Measurements from ENCODE around the gene CFL1.

The CFL1 gene

DNA sequence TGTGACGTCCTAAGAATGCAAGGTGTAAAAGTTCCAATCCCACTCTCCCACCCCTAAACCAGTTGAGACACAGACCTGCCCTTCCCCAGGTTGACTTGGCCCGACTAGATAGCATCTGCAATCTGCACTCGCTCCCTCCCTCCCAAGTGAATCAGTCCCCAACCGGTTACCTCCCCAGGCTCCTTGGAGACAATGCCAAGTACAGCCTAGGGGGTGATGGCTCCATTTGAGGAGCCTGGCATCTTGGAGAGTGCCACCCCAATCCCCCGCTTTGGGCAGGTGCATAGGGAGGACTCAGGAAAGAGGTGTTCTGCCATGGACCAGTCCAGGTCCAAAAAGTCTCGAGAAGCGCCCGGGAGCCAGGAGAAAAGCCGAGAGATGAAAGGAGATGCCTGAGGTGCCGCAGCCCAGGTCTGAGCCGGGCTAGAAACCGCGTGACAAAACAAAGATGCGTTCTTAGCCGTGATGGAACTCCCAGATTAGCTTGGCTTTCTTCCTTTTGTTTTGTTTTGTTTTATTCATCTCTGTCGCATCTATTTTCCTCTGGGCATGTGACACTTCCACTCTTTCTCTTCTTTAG, 42.9 kb downstream of the CFL1 start:
- TF ChIP-seq, protein P1, sequence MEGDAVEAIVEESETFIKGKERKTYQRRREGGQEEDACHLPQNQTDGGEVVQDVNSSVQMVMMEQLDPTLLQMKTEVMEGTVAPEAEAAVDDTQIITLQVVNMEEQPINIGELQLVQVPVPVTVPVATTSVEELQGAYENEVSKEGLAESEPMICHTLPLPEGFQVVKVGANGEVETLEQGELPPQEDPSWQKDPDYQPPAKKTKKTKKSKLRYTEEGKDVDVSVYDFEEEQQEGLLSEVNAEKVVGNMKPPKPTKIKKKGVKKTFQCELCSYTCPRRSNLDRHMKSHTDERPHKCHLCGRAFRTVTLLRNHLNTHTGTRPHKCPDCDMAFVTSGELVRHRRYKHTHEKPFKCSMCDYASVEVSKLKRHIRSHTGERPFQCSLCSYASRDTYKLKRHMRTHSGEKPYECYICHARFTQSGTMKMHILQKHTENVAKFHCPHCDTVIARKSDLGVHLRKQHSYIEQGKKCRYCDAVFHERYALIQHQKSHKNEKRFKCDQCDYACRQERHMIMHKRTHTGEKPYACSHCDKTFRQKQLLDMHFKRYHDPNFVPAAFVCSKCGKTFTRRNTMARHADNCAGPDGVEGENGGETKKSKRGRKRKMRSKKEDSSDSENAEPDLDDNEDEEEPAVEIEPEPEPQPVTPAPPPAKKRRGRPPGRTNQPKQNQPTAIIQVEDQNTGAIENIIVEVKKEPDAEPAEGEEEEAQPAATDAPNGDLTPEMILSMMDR (IDR thresholded peaks at IDR 0.05; ENCODE audit: poor library complexity, severe bottlenecking): no peak
- ATAC-seq (ENCODE audit: low read depth): no peak
- no peaks in the 10 kb centered on the region for H3K4me1 ChIP-seq (ENCODE audit: insufficient read depth, poor library complexity, severe bottlenecking)
- H3K27ac ChIP-seq (ENCODE audit: poor library complexity, severe bottlenecking): no peak overlapping the region
- H3K36me3 ChIP-seq (ENCODE audit: low read depth): no peaks in the 10 kb centered on the region
- H3K4me3 ChIP-seq (ENCODE audit: severe bottlenecking): no peak overlapping the region
- H3K27me3 ChIP-seq (ENCODE audit: insufficient read depth, poor library complexity, severe bottlenecking): no peaks in the 10 kb centered on the region
- no peaks in the 10 kb centered on the region for H3K9me3 ChIP-seq (ENCODE audit: severe bottlenecking)
- DNase-seq (ENCODE audit: low spot score): no peak

DNA sequence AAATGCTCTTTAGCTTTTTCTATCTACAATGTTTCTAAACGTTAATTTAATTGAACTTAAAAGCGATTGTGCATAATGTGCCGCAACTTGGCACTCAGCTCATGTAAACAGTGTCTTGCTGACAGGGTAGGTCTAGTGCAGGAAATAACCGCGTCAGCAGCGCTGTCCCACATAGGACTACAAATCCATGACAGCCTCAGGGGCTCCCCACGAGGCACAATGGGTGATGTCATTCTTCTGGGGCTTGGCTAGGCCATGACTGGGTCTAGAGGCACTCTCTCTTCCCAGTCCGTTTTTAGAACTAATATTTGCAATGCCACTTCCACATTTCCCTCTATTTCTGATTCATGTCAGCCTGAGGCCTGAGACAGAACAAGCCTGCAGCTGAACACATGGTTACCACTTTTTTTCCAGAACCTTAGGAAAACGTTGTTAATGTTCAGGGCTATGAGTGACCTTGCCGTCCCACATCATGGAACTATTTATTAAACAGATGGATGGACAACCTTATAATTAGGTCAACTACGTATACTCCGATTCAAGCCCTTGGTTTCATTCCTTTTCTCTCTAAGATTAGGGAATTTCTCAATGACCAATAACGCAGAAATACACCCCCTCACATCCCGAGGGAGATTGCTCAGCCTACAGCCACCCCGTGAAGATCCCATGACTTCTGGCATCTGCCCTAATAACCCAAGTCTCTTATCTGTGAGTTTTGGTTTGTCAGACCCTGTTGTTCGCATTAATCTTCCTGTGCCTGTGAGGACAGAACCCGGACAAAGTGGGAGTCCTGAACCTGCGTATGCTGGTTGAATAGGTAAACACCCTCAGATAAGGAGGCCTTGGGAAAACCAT, 43.6 kb downstream of the CFL1 start:
- H3K9me3 ChIP-seq (ENCODE audit: severe bottlenecking): no peaks in the 10 kb centered on the region
- TF ChIP-seq, protein P1 (IDR thresholded peaks at IDR 0.05; ENCODE audit: poor library complexity, severe bottlenecking): no peak
- H3K27ac ChIP-seq (ENCODE audit: poor library complexity, severe bottlenecking): no peak overlapping the region
- DNase-seq (ENCODE audit: low spot score) (no peak), ATAC-seq (ENCODE audit: low read depth) (no peak)
- H3K4me3 ChIP-seq (ENCODE audit: severe bottlenecking): no peak overlapping the region
- no peaks in the 10 kb centered on the region for H3K4me1 ChIP-seq (ENCODE audit: insufficient read depth, poor library complexity, severe bottlenecking)
- no peaks in the 10 kb centered on the region for H3K36me3 ChIP-seq (ENCODE audit: low read depth)
- H3K27me3 ChIP-seq (ENCODE audit: insufficient read depth, poor library complexity, severe bottlenecking): no peaks in the 10 kb centered on the region

DNA sequence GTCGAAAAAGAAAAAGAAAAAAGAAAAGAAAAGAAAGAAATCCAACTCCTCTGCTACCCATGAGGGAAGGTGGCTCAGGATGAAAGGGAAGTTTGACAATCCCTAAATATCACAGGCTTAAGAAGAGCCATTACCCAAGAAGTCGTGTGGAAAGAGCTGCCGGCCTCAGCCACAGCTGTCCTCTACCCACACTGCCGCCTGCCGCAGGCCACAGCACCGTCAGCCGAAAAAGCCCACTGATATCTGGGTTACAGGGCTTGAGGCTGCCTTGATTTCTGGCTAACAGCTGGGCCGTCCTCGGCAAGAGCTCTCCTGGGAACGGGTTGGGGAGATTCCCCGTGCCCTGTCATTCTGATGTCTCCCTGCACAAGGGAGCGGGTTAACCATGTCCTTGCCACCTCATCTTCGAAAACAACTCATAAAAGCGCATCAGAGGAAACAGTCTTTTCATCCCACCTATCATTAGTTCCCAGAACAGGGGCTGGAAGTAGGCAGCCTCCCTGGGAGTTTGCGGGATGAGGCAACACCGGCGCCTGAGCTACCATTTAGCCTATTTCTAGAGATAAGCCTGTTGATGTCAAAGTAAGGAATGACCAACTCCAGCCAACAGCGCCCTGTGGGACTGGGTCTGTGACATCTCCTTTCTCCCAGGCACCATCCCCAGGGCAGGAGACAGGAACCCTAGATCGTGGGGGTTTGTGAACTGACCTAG, 46.1 kb downstream of the CFL1 start:
- TF ChIP-seq, protein P1 (IDR thresholded peaks at IDR 0.05; ENCODE audit: poor library complexity, severe bottlenecking): no peak
- Histone ChIP-seq H3K4me3 (ENCODE audit: severe bottlenecking) (no peak overlapping the region), H3K27me3 (ENCODE audit: insufficient read depth, poor library complexity, severe bottlenecking) (peaks cover 8% of the 10 kb centered on the region), H3K36me3 (ENCODE audit: low read depth) (no peaks in the 10 kb centered on the region), H3K9me3 (ENCODE audit: severe bottlenecking) (no peaks in the 10 kb centered on the region), H3K4me1 (ENCODE audit: insufficient read depth, poor library complexity, severe bottlenecking) (no peaks in the 10 kb centered on the region), H3K27ac (ENCODE audit: poor library complexity, severe bottlenecking) (no peak overlapping the region)
- no peak for DNase-seq (ENCODE audit: low spot score)
- ATAC-seq (ENCODE audit: low read depth): no peak

DNA sequence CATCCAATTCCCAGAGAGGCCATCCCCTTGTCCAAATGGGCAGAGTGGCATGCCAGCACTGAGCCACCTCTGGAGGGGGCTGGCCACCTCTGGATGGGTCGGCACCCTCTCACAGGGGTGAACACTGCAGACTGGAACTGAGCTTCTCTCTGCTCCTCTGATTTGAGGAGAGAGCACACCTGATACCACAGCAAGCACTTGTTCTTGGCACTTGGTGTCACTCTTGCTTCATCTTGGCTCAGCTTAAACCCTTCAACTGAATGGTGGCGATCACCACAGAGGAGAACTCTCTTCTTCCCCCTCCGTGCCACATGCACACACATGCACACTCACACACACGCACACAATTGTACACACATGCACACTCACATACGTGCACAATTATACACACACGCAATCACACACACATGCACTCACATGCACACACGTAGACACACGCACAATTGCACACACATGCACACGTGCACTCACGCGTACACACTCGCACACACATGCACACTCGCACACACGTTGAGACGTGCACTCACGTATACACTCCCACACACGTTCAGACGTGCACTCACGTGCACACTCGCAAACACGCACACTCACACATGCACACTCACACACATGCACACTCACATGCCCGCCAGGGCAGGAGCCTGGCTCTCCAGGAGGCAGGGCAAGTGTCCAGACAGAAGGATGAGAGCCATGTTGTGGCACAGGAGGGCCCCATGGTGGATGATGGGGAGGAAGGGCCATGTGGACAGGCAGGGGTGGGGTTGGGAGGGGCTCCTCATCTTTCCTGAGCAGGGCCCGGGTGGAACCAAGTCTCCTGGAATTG, 47.7 kb downstream of the CFL1 start:
- Histone ChIP-seq H3K36me3 (ENCODE audit: low read depth) (no peaks in the 10 kb centered on the region), H3K27me3 (ENCODE audit: insufficient read depth, poor library complexity, severe bottlenecking) (peaks cover 8% of the 10 kb centered on the region), H3K9me3 (ENCODE audit: severe bottlenecking) (no peaks in the 10 kb centered on the region), H3K4me1 (ENCODE audit: insufficient read depth, poor library complexity, severe bottlenecking) (no peaks in the 10 kb centered on the region), H3K4me3 (ENCODE audit: severe bottlenecking) (no peak overlapping the region), H3K27ac (ENCODE audit: poor library complexity, severe bottlenecking) (no peak overlapping the region)
- ATAC-seq (ENCODE audit: low read depth) (peak; percentile 31; the same call in 1 of the 3 replicates), DNase-seq (ENCODE audit: low spot score) (no peak)
- TF ChIP-seq, protein P1 (IDR thresholded peaks at IDR 0.05; ENCODE audit: poor library complexity, severe bottlenecking): no peak

Data from RWPE2 (cell line).